Frontal cortex (tissue), 4 donors: Measurements from ENCODE around the gene LRBA. TPM values are rescaled to one million over a fixed set of nuclear protein-coding genes. Genes with fewer than 3 reads are reported as not detected.
"Not testable (repeated sequence)": the region's sequence is repeated elsewhere in the genome, so short reads cannot be mapped to it uniquely, and the experiment has no call there.

Source experiments
- DNase-seq, 2 donors: peaks; one replicate each; pipeline ENCODE4 v3.0.0; 2012; ENCODE audit warnings: low spot score in 2 of 2
- FAIRE-seq: peaks from 2 replicates; lab custom pipeline; 2012; peaks lifted over from hg19 to GRCh38; lab: Jason Lieb, UNC
- total RNA-seq: library from RNA; depleted of rRNA; stranded (reverse); fragments of >200 nt; gene quantifications from one replicate; pipeline ENCODE4 v1.2.3, GENCODE V29; 2014
- donor health status: control.
- donor health status: control.
- donor health status: control.

LRBA gene
- total RNA-seq, 1 donor from 2014 or later, result 23.2 TPM

DNA sequence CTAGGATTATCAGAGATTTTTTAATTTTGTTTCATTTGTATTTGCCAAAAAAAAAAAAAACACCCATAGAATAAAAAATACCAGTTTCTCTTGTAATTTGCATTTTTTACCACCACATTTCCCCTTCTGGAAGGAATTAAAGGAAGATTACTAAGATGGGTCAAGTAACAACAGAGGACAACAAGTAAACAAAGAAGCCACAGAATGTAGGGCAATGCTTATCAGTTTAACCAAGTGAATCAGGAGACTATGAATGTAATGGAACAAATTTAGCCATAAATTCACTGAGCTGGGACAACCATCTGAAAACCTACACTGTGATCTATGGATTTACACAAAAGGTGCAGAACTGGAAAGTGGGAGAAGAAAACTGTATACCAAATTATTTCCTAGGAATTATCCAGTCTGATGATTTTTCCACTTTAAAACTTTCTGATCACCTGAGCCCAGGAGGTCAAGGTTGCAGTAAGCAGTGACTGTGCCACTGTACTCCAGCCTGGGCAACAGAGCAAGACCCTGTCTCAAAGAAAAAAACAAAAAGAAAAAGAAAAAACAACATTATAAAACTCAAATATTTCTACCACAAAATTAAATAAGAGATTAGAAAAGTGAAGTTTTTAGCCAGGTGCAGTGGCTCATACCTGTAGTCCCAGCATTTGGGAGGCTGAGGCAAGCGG lies 32.4 kb downstream of the LRBA start:
- FAIRE-seq, result no peak
- DNase-seq, result no peak

- FAIRE-seq (peak; percentile 10), DNase-seq (no peak)
These were observed 36.1 kb downstream of the LRBA start for GRCh38 chr4:150978738-150979575.

- FAIRE-seq (no peak), DNase-seq (no peak)
These were observed 38.5 kb downstream of the LRBA start for GRCh38 chr4:150976478-150977118.

GRCh38 chr4:150974750-150975149 lies 40.3 kb downstream of the LRBA start:
- DNase-seq, result no peak
- no peak for FAIRE-seq

- DNase-seq (no peak), FAIRE-seq (no peak)
These were observed 40.8 kb downstream of the LRBA start for GRCh38 chr4:150974252-150974640.

DNA sequence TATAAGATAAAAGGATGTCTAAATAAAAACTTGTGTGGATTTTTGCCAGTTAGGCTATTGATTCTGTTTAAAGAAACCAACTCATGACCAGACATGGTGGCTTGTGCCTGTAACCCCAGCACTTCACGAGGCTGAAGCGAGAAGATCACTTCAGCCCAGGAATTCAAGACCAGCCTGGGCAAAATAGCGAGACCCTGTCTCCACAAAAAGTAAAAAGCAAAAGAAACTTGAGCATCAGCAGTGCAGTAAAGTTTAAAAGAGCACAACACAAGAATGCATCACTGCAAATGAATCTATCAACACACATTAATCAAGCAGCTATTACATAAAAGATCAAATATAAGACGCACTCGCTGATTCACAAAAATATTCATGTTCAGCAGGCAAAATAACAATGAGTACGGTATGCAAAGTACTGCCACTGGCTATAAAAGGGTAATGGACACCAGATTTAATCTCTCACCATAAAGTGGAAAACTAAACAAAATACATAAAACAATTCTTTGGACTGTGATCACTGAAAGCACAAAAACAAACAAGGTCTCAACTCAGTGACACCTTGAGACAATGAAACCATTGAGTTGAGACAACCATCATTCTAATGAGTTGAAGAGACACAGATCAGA lies 41.3 kb downstream of the LRBA start:
- FAIRE-seq (no peak), DNase-seq (no peak)

- FAIRE-seq (no peak), DNase-seq (no peak)
These were observed 42.5 kb downstream of the LRBA start for GRCh38 chr4:150972592-150972991.

GRCh38 chr4:150971901-150972300 lies 43.2 kb downstream of the LRBA start:
- no peak for FAIRE-seq
- DNase-seq, result no peak

GRCh38 chr4:150970685-150971151 lies 44.4 kb downstream of the LRBA start:
- DNase-seq (no peak), FAIRE-seq (no peak)

GRCh38 chr4:150964754-150965153 lies 50.3 kb downstream of the LRBA start:
- no peak for FAIRE-seq

GRCh38 chr4:150963602-150964345 lies 51.3 kb downstream of the LRBA start:
- FAIRE-seq, result not testable (repeated sequence)

More at GRCh38 chr4:150964754-150965153, 50.3 kb downstream of the LRBA start:
- no peak for DNase-seq

GRCh38 chr4:150962245-150962644 lies 52.8 kb downstream of the LRBA start:
- FAIRE-seq (no peak), DNase-seq (no peak)

More at GRCh38 chr4:150963602-150964345, 51.3 kb downstream of the LRBA start:
- not testable (repeated sequence) for DNase-seq

- DNase-seq, result no peak
- no peak for FAIRE-seq
These were observed 53.5 kb downstream of the LRBA start for GRCh38 chr4:150961566-150961965.

- FAIRE-seq, result no peak
- no peak for DNase-seq
These were observed 54.3 kb downstream of the LRBA start for GRCh38 chr4:150960818-150961217.

DNA sequence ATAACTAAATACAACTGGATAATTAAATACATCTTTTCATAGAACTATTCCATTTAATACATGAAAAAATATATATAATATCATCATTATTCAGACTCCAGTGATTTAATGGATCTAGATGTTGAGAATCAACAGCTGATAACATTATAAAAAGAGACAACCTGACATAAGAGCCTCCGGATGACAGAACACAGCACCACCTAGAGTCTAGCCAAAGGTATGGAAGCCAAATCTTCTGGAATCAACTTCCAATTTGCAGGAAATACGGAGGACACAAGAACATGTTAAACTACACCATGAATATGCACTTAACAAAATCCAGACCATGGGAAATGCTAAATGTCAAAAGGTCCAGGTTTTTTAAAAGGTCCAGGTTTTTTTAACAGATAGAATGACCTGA lies 55.0 kb downstream of the LRBA start:
- FAIRE-seq, result no peak

DNA sequence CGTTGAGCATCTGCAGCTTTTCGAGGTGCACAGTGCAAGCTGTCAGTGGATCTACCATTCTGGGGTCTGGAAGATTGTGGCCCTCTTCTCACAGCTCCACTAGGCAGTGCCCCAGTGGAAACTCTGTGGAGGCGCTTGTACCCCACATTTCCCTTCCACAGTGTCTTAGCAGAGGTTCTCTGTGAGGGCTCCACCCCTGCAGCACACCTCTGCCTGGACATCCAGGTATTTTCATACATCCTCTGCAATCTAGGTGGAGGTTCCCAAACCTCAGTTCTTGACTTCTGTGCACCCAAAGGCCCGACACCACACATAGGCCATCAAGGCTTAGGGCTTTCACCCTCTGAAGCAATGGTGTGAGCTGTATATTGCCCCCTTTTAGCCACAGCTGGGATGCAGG lies 57.1 kb downstream of the LRBA start:
- not testable (repeated sequence) for DNase-seq, FAIRE-seq

More for the DNA sequence above, 55.0 kb downstream of the LRBA start:
- DNase-seq, result no peak

- FAIRE-seq, DNase-seq: not testable (repeated sequence)
These were observed 58.0 kb downstream of the LRBA start for GRCh38 chr4:150957095-150957494.

DNA sequence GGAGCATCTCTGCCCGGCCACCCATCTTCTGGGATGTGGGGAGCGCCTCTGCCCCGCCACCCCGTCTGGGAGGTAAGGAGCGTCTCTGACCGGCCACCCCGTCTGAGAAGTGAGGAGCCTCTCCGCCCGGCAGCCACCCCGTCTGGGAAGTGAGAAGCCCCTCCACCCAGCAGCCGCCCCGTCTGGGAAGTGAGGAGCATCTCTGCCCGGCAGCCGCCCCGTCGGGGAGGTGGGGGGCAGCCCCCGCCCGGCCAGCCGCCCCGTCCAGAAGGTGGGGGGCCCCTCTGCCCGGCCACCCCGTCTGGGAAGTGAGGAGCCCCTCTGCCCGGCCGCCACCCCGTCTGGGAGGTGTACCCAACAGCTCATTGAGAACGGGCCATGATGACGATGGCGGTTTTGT lies 61.2 kb downstream of the LRBA start:
- not testable (repeated sequence) for FAIRE-seq, DNase-seq

- DNase-seq (no peak), FAIRE-seq (no peak)
These were observed 62.8 kb downstream of the LRBA start for GRCh38 chr4:150952167-150952845.
